Measurements from ENCODE around the gene SSTR3. TPM values are rescaled to one million over a fixed set of nuclear protein-coding genes. Genes with fewer than 3 reads are reported as not detected.

The SSTR3 gene
- total RNA-seq, 1 donor: not detected

DNA sequence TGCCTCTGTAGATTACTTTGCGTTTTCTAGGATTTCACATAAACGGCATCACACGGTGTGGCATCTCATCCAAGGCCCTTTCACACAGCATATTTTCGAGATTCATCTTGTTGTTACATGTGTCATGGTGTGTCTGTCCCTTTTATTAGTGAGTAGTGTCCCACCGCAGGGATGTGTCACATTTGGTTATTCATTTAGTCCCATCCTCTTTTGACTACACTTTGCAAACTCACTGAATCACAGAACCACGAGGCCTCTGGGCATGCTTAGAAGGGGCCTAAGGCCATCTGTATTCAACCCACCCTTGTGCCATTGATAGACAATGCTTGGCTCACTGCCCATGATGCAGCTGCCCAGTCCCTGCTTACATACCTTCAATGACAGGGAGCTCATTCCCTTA, 36.0 kb upstream of the SSTR3 start:
- no peak overlapping the region for H3K4me3 ChIP-seq (ENCODE audit: low read depth, low read length)
- TF ChIP-seq, protein P1, sequence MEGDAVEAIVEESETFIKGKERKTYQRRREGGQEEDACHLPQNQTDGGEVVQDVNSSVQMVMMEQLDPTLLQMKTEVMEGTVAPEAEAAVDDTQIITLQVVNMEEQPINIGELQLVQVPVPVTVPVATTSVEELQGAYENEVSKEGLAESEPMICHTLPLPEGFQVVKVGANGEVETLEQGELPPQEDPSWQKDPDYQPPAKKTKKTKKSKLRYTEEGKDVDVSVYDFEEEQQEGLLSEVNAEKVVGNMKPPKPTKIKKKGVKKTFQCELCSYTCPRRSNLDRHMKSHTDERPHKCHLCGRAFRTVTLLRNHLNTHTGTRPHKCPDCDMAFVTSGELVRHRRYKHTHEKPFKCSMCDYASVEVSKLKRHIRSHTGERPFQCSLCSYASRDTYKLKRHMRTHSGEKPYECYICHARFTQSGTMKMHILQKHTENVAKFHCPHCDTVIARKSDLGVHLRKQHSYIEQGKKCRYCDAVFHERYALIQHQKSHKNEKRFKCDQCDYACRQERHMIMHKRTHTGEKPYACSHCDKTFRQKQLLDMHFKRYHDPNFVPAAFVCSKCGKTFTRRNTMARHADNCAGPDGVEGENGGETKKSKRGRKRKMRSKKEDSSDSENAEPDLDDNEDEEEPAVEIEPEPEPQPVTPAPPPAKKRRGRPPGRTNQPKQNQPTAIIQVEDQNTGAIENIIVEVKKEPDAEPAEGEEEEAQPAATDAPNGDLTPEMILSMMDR (IDR thresholded peaks at IDR 0.05; ENCODE audit: insufficient read depth, low read depth, low read length): no peak
- DNase-seq (ENCODE audit: low read depth): no peak

DNA sequence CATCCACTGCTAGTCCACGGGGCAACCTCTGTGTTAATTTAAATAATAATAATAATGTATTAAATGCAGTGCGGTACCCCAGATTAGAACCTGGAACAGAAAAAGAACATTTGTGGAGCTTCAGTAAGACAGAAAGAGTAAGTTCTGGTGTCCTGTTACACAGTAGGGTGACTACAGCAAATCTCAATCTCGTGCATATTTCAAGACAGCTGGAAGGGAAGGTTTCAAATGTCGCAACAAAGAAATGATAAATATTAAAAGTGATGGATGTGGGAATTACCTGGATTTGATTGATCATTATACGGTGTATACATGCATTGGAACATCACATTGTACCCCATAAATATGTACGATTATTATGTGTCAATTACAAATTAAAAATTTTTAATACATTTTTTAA, 33.5 kb upstream of the SSTR3 start:
- DNase-seq (ENCODE audit: low read depth): no peak
- TF ChIP-seq, protein P1 (IDR thresholded peaks at IDR 0.05; ENCODE audit: insufficient read depth, low read depth, low read length): no peak
- no peak overlapping the region for H3K4me3 ChIP-seq (ENCODE audit: low read depth, low read length)

DNA sequence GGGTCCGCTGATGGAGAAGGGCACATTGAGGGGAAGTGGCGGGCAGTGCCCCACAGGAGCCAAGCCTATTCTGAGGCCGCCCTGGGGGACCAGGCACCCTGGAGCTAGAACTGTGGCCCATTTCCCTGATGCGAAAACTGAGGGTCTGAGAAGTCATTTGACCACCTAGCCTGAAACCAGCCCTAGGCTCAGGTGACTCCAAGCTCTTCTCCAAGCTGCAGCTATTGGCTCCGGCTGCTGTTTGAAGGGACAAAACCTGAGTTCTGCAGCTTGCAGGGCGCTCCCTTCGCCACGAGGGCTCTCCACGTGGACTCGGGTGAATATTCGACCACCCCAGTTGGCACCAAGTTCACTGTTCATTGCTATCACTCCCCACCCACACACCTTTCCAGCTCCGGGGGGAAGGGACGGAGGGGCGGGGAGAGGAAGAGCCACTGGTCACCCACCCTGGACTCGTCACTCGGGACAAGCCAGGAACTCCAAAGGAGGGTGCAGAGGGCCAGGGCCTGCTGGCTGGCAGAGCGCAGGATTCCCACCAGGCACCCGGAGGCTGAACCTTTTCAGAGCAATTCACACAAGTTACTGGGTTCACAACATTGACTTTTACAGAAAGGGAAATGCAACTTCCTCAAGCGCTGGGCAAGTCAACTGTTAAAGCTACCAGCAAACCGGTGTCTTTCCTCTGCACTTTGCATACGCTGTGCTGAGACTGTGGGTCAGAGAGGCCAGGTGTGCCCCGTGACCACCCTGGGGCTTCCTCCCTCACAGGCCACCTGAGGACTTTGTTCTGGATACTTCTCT, 32.8 kb upstream of the SSTR3 start:
- no peak overlapping the region for H3K4me3 ChIP-seq (ENCODE audit: low read depth, low read length)
- DNase-seq (ENCODE audit: low read depth): no peak
- TF ChIP-seq, protein P1 (IDR thresholded peaks at IDR 0.05; ENCODE audit: insufficient read depth, low read depth, low read length): no peak

DNA sequence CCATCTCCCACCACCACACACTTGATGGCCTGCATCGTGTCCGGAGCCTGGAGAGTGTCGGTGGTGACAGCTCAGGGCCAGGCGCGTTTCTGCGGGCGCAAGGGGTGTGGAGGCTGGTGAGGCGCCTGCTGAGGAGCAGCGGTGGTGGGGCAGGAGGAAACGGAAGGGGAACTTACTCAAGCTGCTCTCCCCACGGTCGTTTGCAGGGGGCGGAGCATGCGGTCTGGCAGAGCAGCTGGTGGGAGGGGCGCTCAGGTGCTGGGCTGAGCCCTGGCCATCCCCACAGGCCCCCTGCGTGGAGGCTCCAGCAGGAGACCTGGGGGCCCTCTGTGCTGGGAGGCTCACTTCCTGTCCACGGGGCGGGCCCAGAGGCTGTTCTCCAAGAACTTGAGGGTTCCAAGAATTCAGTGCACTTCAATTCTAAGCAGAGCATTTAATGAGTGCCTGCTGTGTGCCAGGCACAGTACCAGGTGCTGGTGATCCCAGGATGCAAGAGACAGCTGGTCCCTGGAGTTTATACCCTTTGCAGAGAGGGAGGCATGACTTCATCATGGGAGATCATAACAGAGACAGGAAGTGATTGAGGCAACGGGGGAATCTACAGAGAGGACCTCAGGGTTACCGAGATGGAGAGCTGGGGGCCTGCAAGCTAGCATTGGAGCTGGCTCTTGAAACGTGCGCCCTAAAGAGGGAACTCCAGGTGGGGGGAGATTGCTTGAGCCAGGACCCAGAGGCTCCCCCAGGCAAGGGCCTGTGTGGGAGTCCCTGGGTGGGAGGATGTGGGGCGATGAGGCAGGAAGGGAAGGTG, 32.0 kb upstream of the SSTR3 start, which contains the start of gene RAC2:
TSS of gene RAC2 (minus strand) at position 156 of the 808 bp plus-strand sequence. CDS start at position 35, 121 bp downstream.
- peak within 1 kb of the TSS; percentile 55 for H3K4me3 ChIP-seq (ENCODE audit: low read depth, low read length)
- TF ChIP-seq, protein P1 (IDR thresholded peaks at IDR 0.05; ENCODE audit: insufficient read depth, low read depth, low read length): no peak
- DNase-seq (ENCODE audit: low read depth): peak; percentile 64

DNA sequence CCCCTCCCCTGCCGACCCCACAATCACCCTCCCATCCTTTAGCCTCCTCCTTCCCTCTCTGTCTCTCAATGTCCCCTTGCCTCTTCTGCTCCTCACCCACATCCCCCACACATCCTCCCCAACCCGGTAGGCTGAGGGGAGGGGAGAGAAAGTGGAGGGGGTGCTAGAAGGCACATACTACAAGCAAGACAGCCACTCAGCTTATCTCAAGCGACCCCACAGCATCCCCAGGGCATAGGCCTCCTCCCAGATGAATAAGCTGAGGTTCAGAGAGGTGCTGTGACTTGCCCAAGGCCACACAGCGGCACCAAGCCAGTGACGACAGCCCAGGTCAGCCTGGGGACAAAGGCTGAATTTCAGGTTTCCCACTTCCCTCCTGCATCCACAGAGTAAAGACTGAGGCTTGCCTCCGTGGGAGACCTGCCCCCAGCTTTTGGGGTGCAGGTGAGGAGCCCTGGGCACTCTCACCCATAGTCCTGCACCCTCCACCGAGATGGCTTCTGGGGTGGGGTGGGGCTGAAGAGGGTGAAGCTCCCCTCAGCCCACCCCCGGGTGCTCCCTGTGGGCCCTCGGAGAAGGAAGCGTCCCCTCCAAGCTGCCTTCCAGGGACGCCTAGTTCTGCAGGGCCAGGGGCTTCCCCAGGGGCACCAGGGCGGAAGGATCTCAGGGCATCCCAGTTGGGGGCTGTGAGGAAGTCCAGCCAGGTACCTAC, 31.3 kb upstream of the SSTR3 start:
- DNase-seq (ENCODE audit: low read depth): no peak
- TF ChIP-seq, protein P1 (IDR thresholded peaks at IDR 0.05; ENCODE audit: insufficient read depth, low read depth, low read length): no peak
- H3K4me3 ChIP-seq (ENCODE audit: low read depth, low read length): peak overlapping the region; percentile 55

DNA sequence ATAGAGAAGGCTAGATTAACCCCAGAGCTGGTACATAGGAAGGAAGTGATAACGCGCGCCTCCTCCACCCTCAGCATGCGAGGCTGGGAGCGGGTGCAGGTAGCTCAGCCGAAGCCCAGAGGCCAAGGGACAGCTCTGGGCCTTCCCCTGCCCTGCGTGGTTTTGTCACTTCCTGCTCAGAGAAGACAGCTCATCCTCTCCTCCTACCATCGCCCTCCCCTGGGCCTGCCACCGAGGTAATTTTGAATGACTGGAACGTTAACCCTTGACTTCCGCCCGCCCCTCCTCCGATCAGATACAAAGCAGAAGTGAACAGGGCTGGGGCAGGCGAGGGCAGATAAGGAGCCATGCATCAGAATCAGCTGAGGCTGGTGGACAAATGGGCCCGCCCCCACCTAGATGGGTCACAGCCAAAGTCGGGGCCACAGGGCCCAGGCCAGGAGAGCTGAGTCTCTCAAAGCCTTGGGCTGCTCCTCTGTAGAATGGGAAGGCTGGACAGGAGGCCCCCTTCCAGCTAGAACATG, 30.2 kb upstream of the SSTR3 start:
- TF ChIP-seq, protein P1 (IDR thresholded peaks at IDR 0.05; ENCODE audit: insufficient read depth, low read depth, low read length): no peak
- no peak overlapping the region for H3K4me3 ChIP-seq (ENCODE audit: low read depth, low read length)
- DNase-seq (ENCODE audit: low read depth): peak; percentile 31

Data from fibroblast of villous mesenchyme (primary cell).